MM.1S (cell line): Measurements from ENCODE around the gene PRUNE2.

ENCODE experiments used
- DNase-seq: peaks from one replicate; pipeline ENCODE4 v3.0.0-alpha.2; 2015
- H2AFZ ChIP-seq: fragments of 300-600 bp; sonication (generic); 2 replicates; pipeline ENCODE4 v1.6.0; 2016; ENCODE audit warnings: antibody characterized with exemption, low read length
- H3F3A ChIP-seq: fragments of 300-600 bp; sonication (generic); 2 replicates; pipeline ENCODE4 v1.6.1; 2016; ENCODE audit warnings: mild to moderate bottlenecking, antibody characterized with exemption, low read length, moderate library complexity, mixed read lengths; ENCODE audit not compliant: insufficient read depth
- H3K27ac ChIP-seq: fragments of 300-600 bp; sonication (generic); 2 replicates; pipeline ENCODE4 v1.5.1; 2016; ENCODE audit warnings: mild to moderate bottlenecking, low read length
- H3K27me3 ChIP-seq: fragments of 300-600 bp; sonication (generic); replicated peaks from 2 replicates; pipeline ENCODE4 v1.6.0; 2016; ENCODE audit warnings: low read length; ENCODE audit not compliant: insufficient read depth
- H3K36me3 ChIP-seq: fragments of 300-600 bp; sonication (generic); replicated peaks from 2 replicates; pipeline ENCODE4 v1.6.1; 2016; ENCODE audit warnings: mild to moderate bottlenecking, low read length, mixed read lengths; ENCODE audit not compliant: insufficient read depth
- H3K4me1 ChIP-seq: fragments of 300-600 bp; sonication (generic); 2 replicates; pipeline ENCODE4 v1.6.1; 2016; ENCODE audit warnings: low read length, mixed read lengths
- H3K4me2 ChIP-seq: fragments of 300-600 bp; sonication (generic); 2 replicates; pipeline ENCODE4 v1.6.0; 2016; ENCODE audit warnings: low read depth, low read length
- H3K4me3 ChIP-seq: fragments of 300-600 bp; sonication (generic); 2 replicates; pipeline ENCODE4 v1.5.1; 2016; ENCODE audit warnings: low read length, mixed read lengths
- H3K79me2 ChIP-seq: fragments of 300-600 bp; sonication (generic); 2 replicates; pipeline ENCODE4 v1.6.1; 2016; ENCODE audit warnings: mixed run types, low read length, mixed read lengths
- H3K9ac ChIP-seq: fragments of 300-600 bp; sonication (generic); 2 replicates; pipeline ENCODE4 v1.6.1; 2016; ENCODE audit warnings: low read length, mixed read lengths
- H3K9me2 ChIP-seq: fragments of 300-600 bp; sonication (generic); replicated peaks from 2 replicates; pipeline ENCODE4 v1.6.1; 2016; ENCODE audit warnings: mild to moderate bottlenecking, low read length, mixed read lengths; ENCODE audit not compliant: insufficient read depth
- H3K9me3 ChIP-seq: fragments of 300-600 bp; sonication (generic); replicated peaks from 2 replicates; pipeline ENCODE4 v1.6.1; 2016; ENCODE audit warnings: mild to moderate bottlenecking, low read length, mixed read lengths; ENCODE audit not compliant: insufficient read depth
- H4K20me1 ChIP-seq: fragments of 300-600 bp; sonication (generic); 2 replicates; pipeline ENCODE4 v1.6.1; 2016; ENCODE audit warnings: mild to moderate bottlenecking, low read length, moderate library complexity, mixed read lengths; ENCODE audit not compliant: insufficient read depth
- CTCF ChIP-seq: fragments of 300-600 bp; sonication (generic); IDR thresholded peaks from 2 replicates; pipeline ENCODE4 v1.5.1; 2016; ENCODE audit warnings: antibody characterized with exemption, low read length, mixed read lengths
- EZH2 ChIP-seq: fragments of 300-600 bp; sonication (generic); optimal IDR thresholded peaks from 2 replicates; pipeline ENCODE3; 2017; ENCODE audit warnings: low read depth, mild to moderate bottlenecking, antibody characterized with exemption, low read length, mixed read lengths
- EZH2phosphoT487 ChIP-seq: fragments of 300-600 bp; sonication (generic); IDR thresholded peaks from 2 replicates; pipeline ENCODE4 v1.6.1; 2018; ENCODE audit warnings: antibody characterized with exemption, low read length

Gene PRUNE2

GRCh38 chr9:76798527-76798926 is 107.4 kb downstream of the PRUNE2 start:
- Histone ChIP-seq H2AFZ (no peak overlapping the region), H3K36me3 (no peaks in the 10 kb centered on the region), H3K4me1 (peaks cover 7% of the 10 kb centered on the region; the same call in 1 of the 2 replicates), H3F3A (no peaks in the 10 kb centered on the region), H4K20me1 (no peaks in the 10 kb centered on the region), H3K27me3 (no peaks in the 10 kb centered on the region), H3K27ac (no peak overlapping the region), H3K79me2 (no peaks in the 10 kb centered on the region), H3K4me2 (no peak overlapping the region), H3K9me3 (no peaks in the 10 kb centered on the region), H3K9ac (no peak overlapping the region), H3K4me3 (no peak overlapping the region), H3K9me2 (no peaks in the 10 kb centered on the region)
- TF ChIP-seq EZH2 (no peak), EZH2phosphoT487 (no peak), CTCF (no peak)
- DNase-seq, result peak; percentile 29

GRCh38 chr9:76796296-76796695 is 109.6 kb downstream of the PRUNE2 start:
- Histone ChIP-seq H3K9me3 (no peaks in the 10 kb centered on the region), H3K9ac (no peak overlapping the region), H3K27me3 (no peaks in the 10 kb centered on the region), H4K20me1 (no peaks in the 10 kb centered on the region), H3K36me3 (no peaks in the 10 kb centered on the region), H3K4me1 (peaks cover 7% of the 10 kb centered on the region; the same call in 1 of the 2 replicates), H2AFZ (no peak overlapping the region), H3K9me2 (no peaks in the 10 kb centered on the region), H3K4me2 (no peak overlapping the region), H3K79me2 (no peaks in the 10 kb centered on the region), H3K4me3 (no peak overlapping the region), H3F3A (no peaks in the 10 kb centered on the region), H3K27ac (no peak overlapping the region)
- no peak for DNase-seq
- TF ChIP-seq EZH2, result no peak

- no peak for TF ChIP-seq EZH2
- no peak for TF ChIP-seq CTCF
- no peak for TF ChIP-seq EZH2phosphoT487
- DNase-seq, result no peak
- Histone ChIP-seq H3K4me3 (no peak overlapping the region), H3K27ac (no peak overlapping the region), H3F3A (no peaks in the 10 kb centered on the region), H3K36me3 (no peaks in the 10 kb centered on the region), H3K4me2 (no peak overlapping the region), H3K9me2 (no peaks in the 10 kb centered on the region), H3K79me2 (no peaks in the 10 kb centered on the region), H4K20me1 (no peaks in the 10 kb centered on the region), H3K27me3 (no peaks in the 10 kb centered on the region), H2AFZ (no peak overlapping the region), H3K9me3 (no peaks in the 10 kb centered on the region), H3K4me1 (peaks cover 7% of the 10 kb centered on the region; the same call in 1 of the 2 replicates), H3K9ac (no peak overlapping the region)
These were observed 112.0 kb downstream of the PRUNE2 start for GRCh38 chr9:76793784-76794431.

GRCh38 chr9:76789840-76790239 is 116.1 kb downstream of the PRUNE2 start:
- H3K9me3 ChIP-seq, result no peaks in the 10 kb centered on the region
- no peaks in the 10 kb centered on the region for H3K4me1 ChIP-seq
- no peaks in the 10 kb centered on the region for H3K9me2 ChIP-seq
- H3K9ac ChIP-seq, result no peak overlapping the region
- no peaks in the 10 kb centered on the region for H3F3A ChIP-seq
- no peak overlapping the region for H3K4me2 ChIP-seq
- no peak for DNase-seq
- no peaks in the 10 kb centered on the region for H3K79me2 ChIP-seq
- no peak overlapping the region for H2AFZ ChIP-seq
- H3K27me3 ChIP-seq, result no peaks in the 10 kb centered on the region
- H3K27ac ChIP-seq, result no peak overlapping the region
- no peak overlapping the region for H3K4me3 ChIP-seq
- TF ChIP-seq EZH2 (no peak), EZH2phosphoT487 (no peak), CTCF (no peak)
- H4K20me1 ChIP-seq, result no peaks in the 10 kb centered on the region
- no peaks in the 10 kb centered on the region for H3K36me3 ChIP-seq
